K562 (cell line): ENCODE results near the gene ZFP37. TPM values are rescaled to one million over a fixed set of nuclear protein-coding genes. Genes with fewer than 3 reads are reported as not detected.

Source experiments
- ATF1 ChIP-seq, 2 experiments: fragments of 450-650 bp in 1 of 2; IDR thresholded peaks; 2 replicates each; pipeline ENCODE4 v1.6.1; 2016; ENCODE audit warnings: missing compliant biosample characterization in 1 of 2, missing genetic modification characterization in 1 of 2
- CHD1 ChIP-seq: fragments of 200-600 bp; sonication (generic); IDR thresholded peaks from one replicate; pipeline ENCODE4 v1.6.1; 2012; ENCODE audit warnings: mild to moderate bottlenecking, moderate library complexity, low read length, inconsistent platforms
- HDAC6 ChIP-seq: IDR thresholded peaks from 2 replicates; pipeline ENCODE4 v1.6.1; 2012; ENCODE audit warnings: low read depth, mild to moderate bottlenecking, control low read depth, inconsistent platforms, low read length, moderate library complexity
- MTA1 ChIP-seq: fragments of 450-650 bp; IDR thresholded peaks from 2 replicates; pipeline ENCODE4 v1.6.1; 2017; ENCODE audit warnings: borderline replicate concordance
- MYBL2 ChIP-seq, 2 experiments: fragments of 450-650 bp in 1 of 2; sonication (generic) in 1 of 2; formaldehyde crosslinking in 1 of 2; IDR thresholded peaks; 2 replicates each; pipeline versions ENCODE4 v1.6.1 to v1.8.1; 2017 to 2022; ENCODE audit warnings: borderline replicate concordance in 1 of 2, inconsistent platforms in 1 of 2, low read depth in 1 of 2, mild to moderate bottlenecking in 1 of 2, missing genetic modification reagents in 1 of 2, moderate library complexity in 1 of 2
- NCOA6 ChIP-seq: fragments of 450-650 bp; IDR thresholded peaks from 2 replicates; pipeline ENCODE4 v1.6.1; 2017; ENCODE audit warnings: mild to moderate bottlenecking
- PCBP1 ChIP-seq: fragments of 200-400 bp; formaldehyde crosslinking; IDR thresholded peaks from 2 replicates; pipeline ENCODE4 v1.6.1; 2018; ENCODE audit warnings: mild to moderate bottlenecking, low read depth, low read length; ENCODE audit not compliant: poor library complexity, severe bottlenecking
- RFX7 ChIP-seq: fragments of 250-450 bp; sonication (Bioruptor Pico); IDR thresholded peaks from 2 replicates; pipeline ENCODE4 v1.5.1; 2021; ENCODE audit warnings: mild to moderate bottlenecking
- SIX5 ChIP-seq, 2 experiments: IDR thresholded peaks; 2 replicates each; pipeline ENCODE4 v1.6.1; 2011; ENCODE audit warnings: low read length in 2 of 2, borderline replicate concordance in 1 of 2, low read depth in 1 of 2, mild to moderate bottlenecking in 1 of 2, moderate library complexity in 1 of 2; ENCODE audit not compliant: insufficient read depth in 1 of 2
- SOX6 ChIP-seq: fragments of 450-650 bp; IDR thresholded peaks from 2 replicates; pipeline ENCODE4 v1.6.1; 2014; ENCODE audit warnings: mild to moderate bottlenecking
- STAT5A ChIP-seq: IDR thresholded peaks from 2 replicates; pipeline ENCODE4 v1.6.1; 2012; ENCODE audit warnings: low read length, inconsistent platforms, borderline replicate concordance
- TCFL5 ChIP-seq: fragments of 250-450 bp; sonication (Bioruptor Pico); conservative IDR thresholded peaks from 2 replicates; pipeline ENCODE4 v1.6.1; 2021; ENCODE audit warnings: mild to moderate bottlenecking, moderate library complexity, matching md5 sums
- YY1 ChIP-seq, 3 experiments: IDR thresholded peaks; 2 replicates each; pipeline ENCODE4 v1.6.1; 2011; ENCODE audit warnings: low read length in 2 of 3, mild to moderate bottlenecking in 2 of 3, moderate library complexity in 2 of 3, borderline replicate concordance in 1 of 3, control low read depth in 1 of 3, low read depth in 1 of 3; ENCODE audit not compliant: insufficient read depth in 3 of 3, insufficient replicate concordance in 2 of 3, control insufficient read depth in 1 of 3, insufficient read length in 1 of 3; ENCODE audit errors: extremely low read depth in 1 of 3
- ZNF212 ChIP-seq: fragments of 450-650 bp; formaldehyde crosslinking; IDR thresholded peaks from 2 replicates; pipeline ENCODE4 v1.4.0; 2020; ENCODE audit warnings: mild to moderate bottlenecking
- ZNF224 ChIP-seq: sonication (generic); formaldehyde crosslinking; IDR thresholded peaks from 2 replicates; pipeline ENCODE4 v1.8.0; 2022; ENCODE audit warnings: mild to moderate bottlenecking, missing genetic modification reagents
- polyA plus RNA-seq, 8 experiments: library from polyadenylated mRNA; depleted of rRNA in 4 of 8; stranded (reverse) in 5 of 8; unstranded in 3 of 8; fragments of >200 nt; fragmentation: Nextera tagmentation in 2 of 8; fragmentation: Illumina TruSeq in 1 of 8; extraction: Ambion mirVana in 2 of 8; extraction: Trizol in 1 of 8; gene quantifications; 2 replicates each; pipeline versions ENCODE4 v1.2.1 to v1.2.3, GENCODE V29; 2011 to 2014; ENCODE audit warnings: inconsistent platforms in 1 of 8, missing spikeins in 1 of 8
- total RNA-seq, 7 experiments: library from RNA; depleted of rRNA in 6 of 7; stranded (reverse); fragments of >200 nt in 6 of 7; fragmentation: Illumina TruSeq in 2 of 7; extraction: Trizol in 2 of 7; gene quantifications; 2 replicates each; pipeline versions ENCODE4 v1.2.1 to v1.2.3, GENCODE V29; 2011 to 2021; ENCODE audit warnings: low replicate concordance in 1 of 7
- TF ChIP-seq, protein P1 (sequence below), 3 experiments: fragments of 200-800 bp in 1 of 3; fragments of 250-450 bp in 1 of 3; fragments of 450-650 bp in 1 of 3; sonication (Bioruptor Pico) in 1 of 3; sonication (Bioruptor generic) in 1 of 3; formaldehyde crosslinking in 1 of 3; IDR thresholded peaks; 2 replicates each; pipeline versions ENCODE4 v1.6.1 to v1.8.0; 2016 to 2022; ENCODE audit warnings: mild to moderate bottlenecking in 2 of 3, missing genetic modification characterization in 2 of 3, missing compliant biosample characterization in 1 of 3, moderate library complexity in 1 of 3
- TF ChIP-seq, protein P2 (sequence below), 2 experiments: fragments of 450-650 bp; IDR thresholded peaks; 2 replicates each; pipeline ENCODE4 v1.6.1; 2018; ENCODE audit warnings: mild to moderate bottlenecking in 2 of 2, low read depth in 1 of 2; ENCODE audit not compliant: partially characterized antibody in 2 of 2

Gene ZFP37
- total and polyA plus RNA-seq, 9 of the 15 experiments (the other 6 are each of a cell fraction or from before 2014, with no cell fraction given), result 0.03 to 0.33 (median 0.14) TPM; not detected in 1

DNA sequence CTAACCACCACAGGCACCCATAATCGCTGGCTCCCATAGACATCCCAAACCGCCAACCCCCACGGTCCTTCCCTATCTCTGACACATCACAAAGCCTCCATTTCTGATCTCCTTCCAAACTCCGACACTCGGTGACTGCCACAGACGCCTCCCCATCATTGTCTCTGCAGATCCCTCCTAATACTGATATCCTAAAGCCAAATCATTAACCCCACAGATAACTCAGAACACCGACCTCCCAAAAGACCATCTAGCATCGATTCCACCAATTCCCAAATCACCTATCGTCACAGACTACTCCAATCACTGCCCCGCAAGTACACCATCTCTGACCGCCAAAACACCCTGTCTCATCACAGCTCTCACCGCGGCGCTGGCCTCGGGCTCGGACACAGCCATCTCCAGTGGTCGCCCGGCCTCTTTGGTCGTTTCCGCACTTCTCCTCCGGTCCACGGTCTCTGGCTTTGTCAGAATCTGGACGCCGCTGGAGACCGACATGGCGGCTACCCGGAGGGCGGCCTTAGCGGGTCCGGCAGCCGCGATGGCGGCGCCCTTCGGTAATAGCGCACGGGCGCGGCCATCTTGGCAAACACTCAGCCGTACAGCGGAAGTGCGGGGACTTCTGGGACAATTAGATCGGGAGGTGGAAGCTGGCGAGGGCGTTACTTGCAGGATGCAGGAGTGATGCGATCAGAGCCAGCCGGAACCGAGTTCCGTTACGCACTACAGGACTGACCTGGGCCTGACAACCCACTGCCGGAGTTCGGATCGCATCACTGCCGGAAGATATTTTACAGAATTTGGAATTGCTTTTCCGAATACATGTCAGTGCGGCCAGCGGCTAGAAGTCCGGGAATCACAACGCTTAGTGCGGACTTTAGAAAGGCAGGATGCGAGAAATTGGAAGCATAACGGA lies at the start of gene ZFP37 (continued):
- TF ChIP-seq PCBP1 (no peak), MTA1 (0 out of 2 replicates have a peak, but pooled peaks have one; percentile 19), SIX5 (IDR thresholded peaks at IDR 0.05; ENCODE audit: borderline replicate concordance in 1 of 2, insufficient read depth in 1 of 2, low read depth in 1 of 2, low read length in 2 of 2) (peak; percentile 55 to 59; a peak in 3 of 4 replicates), ATF1 (CRISPR knock-in tag; IDR thresholded peaks at IDR 0.05) (no peak), ATF1 (tag; IDR thresholded peaks at IDR 0.05) (peak; percentile 75), ZNF212 (CRISPR knock-in tag) (no peak), NCOA6 (no peak), RFX7 (CRISPR knock-in tag) (no peak), TCFL5 (CRISPR knock-in tag) (no peak), STAT5A (no peak), CHD1 (no peak), MYBL2 (IDR thresholded peaks at IDR 0.05; ENCODE audit: low read depth) (peak; percentile 62), MYBL2 (CRISPR knock-in tag; IDR thresholded peaks at IDR 0.05; ENCODE audit: borderline replicate concordance) (no peak), HDAC6 (no peak), ZNF224 (CRISPR knock-in tag) (no peak), YY1 (IDR thresholded peaks at IDR 0.05; ENCODE audit: borderline replicate concordance in 1 of 3, control insufficient read depth in 1 of 3, extremely low read depth in 1 of 3, insufficient read depth in 3 of 3, insufficient read length in 1 of 3, insufficient replicate concordance in 2 of 3, low read depth in 1 of 3, low read length in 2 of 3) (peak; percentile 99 to 100 (median 100)), SOX6 (peak; percentile 20; the same call in 1 of the 2 replicates)
- TF ChIP-seq, protein P1, sequence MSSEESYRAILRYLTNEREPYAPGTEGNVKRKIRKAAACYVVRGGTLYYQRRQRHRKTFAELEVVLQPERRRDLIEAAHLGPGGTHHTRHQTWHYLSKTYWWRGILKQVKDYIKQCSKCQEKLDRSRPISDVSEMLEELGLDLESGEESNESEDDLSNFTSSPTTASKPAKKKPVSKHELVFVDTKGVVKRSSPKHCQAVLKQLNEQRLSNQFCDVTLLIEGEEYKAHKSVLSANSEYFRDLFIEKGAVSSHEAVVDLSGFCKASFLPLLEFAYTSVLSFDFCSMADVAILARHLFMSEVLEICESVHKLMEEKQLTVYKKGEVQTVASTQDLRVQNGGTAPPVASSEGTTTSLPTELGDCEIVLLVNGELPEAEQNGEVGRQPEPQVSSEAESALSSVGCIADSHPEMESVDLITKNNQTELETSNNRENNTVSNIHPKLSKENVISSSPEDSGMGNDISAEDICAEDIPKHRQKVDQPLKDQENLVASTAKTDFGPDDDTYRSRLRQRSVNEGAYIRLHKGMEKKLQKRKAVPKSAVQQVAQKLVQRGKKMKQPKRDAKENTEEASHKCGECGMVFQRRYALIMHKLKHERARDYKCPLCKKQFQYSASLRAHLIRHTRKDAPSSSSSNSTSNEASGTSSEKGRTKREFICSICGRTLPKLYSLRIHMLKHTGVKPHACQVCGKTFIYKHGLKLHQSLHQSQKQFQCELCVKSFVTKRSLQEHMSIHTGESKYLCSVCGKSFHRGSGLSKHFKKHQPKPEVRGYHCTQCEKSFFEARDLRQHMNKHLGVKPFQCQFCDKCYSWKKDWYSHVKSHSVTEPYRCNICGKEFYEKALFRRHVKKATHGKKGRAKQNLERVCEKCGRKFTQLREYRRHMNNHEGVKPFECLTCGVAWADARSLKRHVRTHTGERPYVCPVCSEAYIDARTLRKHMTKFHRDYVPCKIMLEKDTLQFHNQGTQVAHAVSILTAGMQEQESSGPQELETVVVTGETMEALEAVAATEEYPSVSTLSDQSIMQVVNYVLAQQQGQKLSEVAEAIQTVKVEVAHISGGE (CRISPR knock-in tag; IDR thresholded peaks at IDR 0.05), result peak in 1 of 3 experiments; percentile 85; a peak in 2 of 6 replicates
- TF ChIP-seq, protein P2, sequence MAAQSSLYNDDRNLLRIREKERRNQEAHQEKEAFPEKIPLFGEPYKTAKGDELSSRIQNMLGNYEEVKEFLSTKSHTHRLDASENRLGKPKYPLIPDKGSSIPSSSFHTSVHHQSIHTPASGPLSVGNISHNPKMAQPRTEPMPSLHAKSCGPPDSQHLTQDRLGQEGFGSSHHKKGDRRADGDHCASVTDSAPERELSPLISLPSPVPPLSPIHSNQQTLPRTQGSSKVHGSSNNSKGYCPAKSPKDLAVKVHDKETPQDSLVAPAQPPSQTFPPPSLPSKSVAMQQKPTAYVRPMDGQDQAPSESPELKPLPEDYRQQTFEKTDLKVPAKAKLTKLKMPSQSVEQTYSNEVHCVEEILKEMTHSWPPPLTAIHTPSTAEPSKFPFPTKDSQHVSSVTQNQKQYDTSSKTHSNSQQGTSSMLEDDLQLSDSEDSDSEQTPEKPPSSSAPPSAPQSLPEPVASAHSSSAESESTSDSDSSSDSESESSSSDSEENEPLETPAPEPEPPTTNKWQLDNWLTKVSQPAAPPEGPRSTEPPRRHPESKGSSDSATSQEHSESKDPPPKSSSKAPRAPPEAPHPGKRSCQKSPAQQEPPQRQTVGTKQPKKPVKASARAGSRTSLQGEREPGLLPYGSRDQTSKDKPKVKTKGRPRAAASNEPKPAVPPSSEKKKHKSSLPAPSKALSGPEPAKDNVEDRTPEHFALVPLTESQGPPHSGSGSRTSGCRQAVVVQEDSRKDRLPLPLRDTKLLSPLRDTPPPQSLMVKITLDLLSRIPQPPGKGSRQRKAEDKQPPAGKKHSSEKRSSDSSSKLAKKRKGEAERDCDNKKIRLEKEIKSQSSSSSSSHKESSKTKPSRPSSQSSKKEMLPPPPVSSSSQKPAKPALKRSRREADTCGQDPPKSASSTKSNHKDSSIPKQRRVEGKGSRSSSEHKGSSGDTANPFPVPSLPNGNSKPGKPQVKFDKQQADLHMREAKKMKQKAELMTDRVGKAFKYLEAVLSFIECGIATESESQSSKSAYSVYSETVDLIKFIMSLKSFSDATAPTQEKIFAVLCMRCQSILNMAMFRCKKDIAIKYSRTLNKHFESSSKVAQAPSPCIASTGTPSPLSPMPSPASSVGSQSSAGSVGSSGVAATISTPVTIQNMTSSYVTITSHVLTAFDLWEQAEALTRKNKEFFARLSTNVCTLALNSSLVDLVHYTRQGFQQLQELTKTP (IDR thresholded peaks at IDR 0.05; ENCODE audit: low read depth in 1 of 2, partially characterized antibody in 2 of 2), result no peak
